Choroid plexus epithelial cell (primary cell): ENCODE measurements around the gene C12orf43.

ENCODE experiments used
- DNase-seq: peaks from one replicate; pipeline ENCODE4 v3.0.0-alpha.2; 2010; ENCODE audit warnings: low read depth
- H3K4me3 ChIP-seq: 2 replicates; pipeline ENCODE4 v1.5.1; 2011; ENCODE audit warnings: low read depth, mild to moderate bottlenecking, control low read depth, low read length, moderate library complexity
- CTCF ChIP-seq: conservative IDR thresholded peaks from 2 replicates; pipeline ENCODE4 v1.5.1; 2011; ENCODE audit warnings: low read depth, mild to moderate bottlenecking, control low read depth, inconsistent platforms, low read length, moderate library complexity

Gene C12orf43

GRCh38 chr12:120977531-120978295, 38.6 kb downstream of the C12orf43 start:
- DNase-seq: no peak
- no peak for TF ChIP-seq CTCF
- no peak overlapping the region for H3K4me3 ChIP-seq

DNA sequence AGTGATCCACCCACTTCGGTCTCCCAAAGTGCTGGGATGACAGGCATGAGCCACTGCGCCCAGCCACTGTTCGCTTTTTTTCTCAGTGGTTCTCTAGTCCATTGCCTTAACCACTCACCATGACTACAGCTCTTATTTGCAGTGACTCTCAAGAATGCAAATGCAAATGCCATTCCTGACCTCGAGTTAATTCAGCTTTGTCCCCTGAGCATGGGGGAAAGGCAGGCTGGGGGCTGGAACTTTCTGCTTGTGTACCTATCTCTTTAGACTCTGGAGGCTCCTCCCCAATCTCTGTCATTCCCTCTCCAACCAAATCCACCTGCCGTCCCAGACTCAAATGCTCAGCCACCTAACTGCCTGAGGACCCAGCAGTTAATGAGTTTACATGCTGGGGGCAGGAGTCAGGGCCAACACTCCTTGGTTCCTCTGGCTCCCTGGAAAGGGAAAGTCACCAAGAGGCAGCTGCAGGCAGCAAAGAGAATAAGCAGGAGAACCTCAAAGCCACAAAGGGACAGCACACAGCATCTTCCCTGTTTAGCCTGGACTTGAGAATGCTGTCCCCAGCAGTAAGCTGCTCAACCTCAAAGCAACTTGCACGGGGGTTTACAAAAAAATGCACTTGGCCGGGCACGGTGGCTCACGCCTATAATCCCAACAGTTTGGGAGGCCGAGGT, 43.3 kb downstream of the C12orf43 start:
- DNase-seq: peak; percentile 15
- no peak overlapping the region for H3K4me3 ChIP-seq
- TF ChIP-seq CTCF: no peak

GRCh38 chr12:120971299-120972180, 44.7 kb downstream of the C12orf43 start:
- DNase-seq: peak; percentile 79
- no peak overlapping the region for H3K4me3 ChIP-seq

GRCh38 chr12:120970310-120970709, 46.0 kb downstream of the C12orf43 start:
- DNase-seq: peak; percentile 10
- no peak for TF ChIP-seq CTCF
- H3K4me3 ChIP-seq: no peak overlapping the region

More at GRCh38 chr12:120971299-120972180, 44.7 kb downstream of the C12orf43 start:
- TF ChIP-seq CTCF: peak; percentile 78

DNA sequence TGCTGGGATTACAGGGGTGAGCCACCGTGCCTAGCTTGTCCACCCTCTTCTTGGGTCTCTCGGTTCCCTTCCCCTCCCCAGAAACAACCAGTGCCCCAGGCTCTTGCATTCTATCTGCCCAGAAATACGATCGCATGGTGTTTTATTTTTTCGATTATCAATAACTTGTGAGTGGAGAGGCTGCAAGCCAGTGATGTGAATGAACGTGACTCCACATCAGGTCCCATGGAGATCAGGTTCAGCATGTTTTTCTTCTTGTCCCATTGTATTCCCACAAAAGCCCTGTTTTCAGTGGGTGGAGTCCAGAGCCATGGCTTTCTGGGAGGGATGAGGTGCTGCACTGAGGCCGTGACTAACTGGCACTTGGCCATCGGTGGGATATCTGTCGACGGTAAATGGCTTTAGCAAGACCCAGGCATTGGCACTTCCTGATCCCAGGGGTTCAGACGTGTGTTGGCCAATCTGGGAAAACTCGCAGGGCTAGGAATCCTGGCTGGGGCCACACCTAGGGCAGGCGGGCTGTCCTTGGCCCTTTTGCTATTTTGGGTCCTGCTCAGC, 50.7 kb downstream of the C12orf43 start:
- no peak for DNase-seq
- TF ChIP-seq CTCF: no peak
- no peak overlapping the region for H3K4me3 ChIP-seq

- no peak for DNase-seq
- H3K4me3 ChIP-seq: no peak overlapping the region
- no peak for TF ChIP-seq CTCF
Measured at GRCh38 chr12:120964298-120964697, 52.0 kb downstream of the C12orf43 start.
